A549 (cell line): Measurements from ENCODE around the gene PPP1R15A.

Experiments used
- CTCF ChIP-seq: fragments of >200 bp; sonication (Bioruptor Twin); formaldehyde crosslinking; IDR thresholded peaks from 3 replicates; pipeline ENCODE4 v1.5.1; 2016
- JUN ChIP-seq, 2 experiments: fragments of >200 bp; sonication (Bioruptor Twin); formaldehyde crosslinking; IDR thresholded peaks; 2 replicates in 1 of 2; 3 replicates in 1 of 2; pipeline ENCODE4 v1.6.1; 2016 to 2017
- NPAS2 ChIP-seq: fragments of 250-450 bp; sonication (Bioruptor Pico); IDR thresholded peaks from 2 replicates; pipeline ENCODE4 v1.8.0; 2022; ENCODE audit warnings: mild to moderate bottlenecking, moderate library complexity, borderline replicate concordance
- POLR2A ChIP-seq: IDR thresholded peaks from 2 replicates; pipeline ENCODE4 v1.6.1; 2012; ENCODE audit warnings: mild to moderate bottlenecking, low read length
- TF ChIP-seq, protein P1 (sequence below): fragments of >200 bp; sonication (Bioruptor Twin); formaldehyde crosslinking; IDR thresholded peaks from 3 replicates; pipeline ENCODE4 v1.6.1; 2016

- TF ChIP-seq CTCF: no peak
- TF ChIP-seq POLR2A: no peak
- TF ChIP-seq NPAS2: no peak
- TF ChIP-seq JUN (IDR thresholded peaks at IDR 0.05): no peak
- TF ChIP-seq, protein P1, sequence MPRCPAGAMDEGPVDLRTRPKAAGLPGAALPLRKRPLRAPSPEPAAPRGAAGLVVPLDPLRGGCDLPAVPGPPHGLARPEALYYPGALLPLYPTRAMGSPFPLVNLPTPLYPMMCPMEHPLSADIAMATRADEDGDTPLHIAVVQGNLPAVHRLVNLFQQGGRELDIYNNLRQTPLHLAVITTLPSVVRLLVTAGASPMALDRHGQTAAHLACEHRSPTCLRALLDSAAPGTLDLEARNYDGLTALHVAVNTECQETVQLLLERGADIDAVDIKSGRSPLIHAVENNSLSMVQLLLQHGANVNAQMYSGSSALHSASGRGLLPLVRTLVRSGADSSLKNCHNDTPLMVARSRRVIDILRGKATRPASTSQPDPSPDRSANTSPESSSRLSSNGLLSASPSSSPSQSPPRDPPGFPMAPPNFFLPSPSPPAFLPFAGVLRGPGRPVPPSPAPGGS: no peak
These were observed 6.2 kb downstream of the PPP1R15A start for GRCh38 chr19:48878196-48879024.
